HS-27A (cell line): Measurements from ENCODE around the gene HGFAC.
"Not testable (repeated sequence)": the region's sequence is repeated elsewhere in the genome, so short reads cannot be mapped to it uniquely, and the experiment has no call there.

Experiments used
- DNase-seq: peaks from one replicate; pipeline ENCODE4 v3.0.0-alpha.2; 2012; ENCODE audit warnings: low read depth, missing footprints

Gene HGFAC

DNA sequence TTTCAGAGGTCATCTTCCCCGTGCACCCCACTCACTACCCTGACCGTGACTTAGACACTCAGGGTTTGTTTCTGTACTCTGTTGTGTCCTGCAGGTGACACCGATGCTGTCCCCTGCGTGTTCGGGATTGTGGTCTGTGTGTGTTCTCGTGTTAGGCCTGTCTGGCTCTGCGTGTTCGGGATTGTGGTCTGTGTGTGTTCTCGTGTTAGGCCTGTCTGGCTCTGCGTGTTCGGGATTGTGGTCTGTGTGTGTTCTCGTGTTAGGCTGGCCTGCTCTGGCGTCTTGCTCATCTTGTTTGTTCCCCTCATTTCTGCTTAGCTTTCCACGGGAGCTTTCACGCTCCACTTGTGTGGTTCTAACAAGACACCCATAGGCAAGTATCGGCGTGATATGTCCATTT, 30.6 kb upstream of the HGFAC start:
- not testable (repeated sequence) for DNase-seq

DNA sequence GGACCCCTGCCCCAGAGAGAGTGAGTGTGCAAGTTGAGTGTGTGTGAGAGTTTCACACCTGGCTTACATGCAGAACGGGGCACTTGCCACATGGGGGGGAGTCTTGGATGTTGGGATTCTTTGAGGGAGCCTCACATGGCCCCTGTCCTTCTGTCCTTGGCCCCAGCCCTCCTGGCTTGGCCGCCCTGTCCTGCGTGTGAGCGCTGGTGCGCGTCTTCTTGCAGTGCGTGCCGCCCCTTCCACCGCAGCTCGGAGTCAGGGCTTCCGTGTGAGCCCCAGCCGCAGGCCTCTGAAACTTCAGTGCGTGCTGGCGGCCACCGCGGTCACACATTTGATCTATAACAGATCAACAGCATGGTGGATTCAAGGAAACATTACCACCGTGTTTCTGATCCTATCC, 30.1 kb upstream of the HGFAC start:
- no peak for DNase-seq

DNA sequence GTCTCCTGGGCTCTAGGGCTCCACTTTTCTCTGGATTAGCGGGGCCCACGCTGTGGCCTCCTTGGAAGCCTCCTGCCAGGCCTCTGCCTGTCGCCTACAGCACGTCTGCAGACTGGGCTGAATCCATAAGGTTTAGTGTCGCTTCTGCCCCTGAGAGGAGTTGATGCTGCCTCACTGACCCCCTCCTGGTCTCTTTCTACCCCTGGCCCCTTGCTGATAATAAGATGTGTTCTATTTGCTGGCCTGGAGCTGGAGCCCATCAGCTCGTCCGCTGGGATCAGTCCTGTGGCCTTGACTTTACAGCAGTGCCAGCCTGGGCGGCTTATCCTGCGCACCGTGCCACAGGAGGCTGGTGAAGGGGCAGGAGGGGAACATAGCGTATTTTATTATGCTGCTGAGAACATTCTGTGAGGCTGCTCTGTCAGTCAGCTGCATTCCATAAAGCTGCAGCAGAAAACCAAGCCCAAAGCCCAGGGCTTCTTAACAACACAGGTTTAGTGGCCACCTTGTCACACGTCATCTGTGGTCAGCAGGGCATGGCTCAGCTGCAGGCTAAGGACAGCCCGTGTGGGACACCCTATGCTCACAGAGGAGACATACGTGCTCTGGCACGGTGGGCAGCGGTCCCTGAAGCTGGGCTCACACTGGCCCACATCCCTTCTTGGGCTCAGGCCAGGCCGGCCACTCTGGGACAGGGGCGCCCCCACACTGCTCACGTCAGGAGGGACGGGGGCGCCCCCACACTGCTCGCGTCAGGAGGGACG, 29.3 kb upstream of the HGFAC start:
- no peak for DNase-seq

DNA sequence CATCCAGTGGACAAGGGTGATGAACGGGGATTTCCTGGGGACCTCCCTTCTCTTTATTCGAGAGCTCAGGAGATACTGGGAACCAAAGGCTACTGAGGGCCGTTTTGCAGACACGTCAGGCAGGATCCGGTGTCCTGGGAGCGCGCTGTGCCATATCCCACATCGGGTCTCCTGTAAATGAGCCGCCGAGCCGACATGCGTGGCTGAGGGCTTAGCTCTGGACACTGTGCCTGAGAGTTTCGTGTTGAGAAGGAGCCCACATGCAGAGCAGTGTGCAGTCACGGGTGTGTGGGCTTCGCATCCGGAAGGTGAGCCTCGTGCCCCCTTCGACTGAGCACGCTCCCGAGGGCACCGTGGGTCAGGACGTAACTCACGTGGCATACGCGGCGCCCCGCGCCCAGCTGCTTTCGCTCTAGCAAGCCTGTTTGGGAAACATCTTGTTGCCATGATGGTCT, 28.5 kb upstream of the HGFAC start:
- DNase-seq: no peak

DNA sequence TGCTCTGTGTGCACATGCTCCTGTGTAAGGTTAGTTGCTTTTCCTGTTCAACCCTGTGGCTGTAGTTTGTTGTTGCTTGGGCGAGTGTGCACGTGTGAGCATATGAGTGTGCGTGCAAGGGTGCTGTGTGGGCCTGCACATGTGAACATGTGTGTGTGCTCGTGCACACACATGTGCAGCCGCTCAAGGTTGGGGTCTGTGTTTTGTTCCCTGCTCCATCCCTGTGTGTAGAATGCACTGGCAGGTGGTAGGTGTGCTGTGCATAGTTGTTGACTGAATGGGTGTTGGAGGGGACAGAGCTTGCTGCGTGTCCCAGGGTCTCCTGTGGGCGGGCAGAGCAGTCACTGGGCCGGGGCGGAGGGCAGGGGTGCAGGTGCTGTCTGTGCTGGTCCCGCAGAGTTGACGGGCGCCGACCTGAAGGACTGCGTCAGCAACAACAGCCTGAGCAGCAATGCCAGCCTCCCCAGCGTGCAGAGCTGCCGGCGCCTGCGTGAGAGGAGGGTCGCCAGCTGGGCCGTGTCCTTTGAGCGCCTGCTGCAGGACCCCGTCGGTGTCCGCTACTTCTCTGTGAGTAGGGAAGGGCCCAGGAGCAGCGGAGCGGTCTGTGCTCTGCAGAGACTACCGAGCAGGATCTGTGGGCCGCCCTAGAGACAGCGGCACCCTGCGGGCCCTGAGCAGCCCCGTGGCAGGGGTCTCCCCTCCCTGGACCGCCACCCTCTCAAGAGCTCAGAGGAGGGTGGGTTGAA, 27.9 kb upstream of the HGFAC start:
- no peak for DNase-seq

DNA sequence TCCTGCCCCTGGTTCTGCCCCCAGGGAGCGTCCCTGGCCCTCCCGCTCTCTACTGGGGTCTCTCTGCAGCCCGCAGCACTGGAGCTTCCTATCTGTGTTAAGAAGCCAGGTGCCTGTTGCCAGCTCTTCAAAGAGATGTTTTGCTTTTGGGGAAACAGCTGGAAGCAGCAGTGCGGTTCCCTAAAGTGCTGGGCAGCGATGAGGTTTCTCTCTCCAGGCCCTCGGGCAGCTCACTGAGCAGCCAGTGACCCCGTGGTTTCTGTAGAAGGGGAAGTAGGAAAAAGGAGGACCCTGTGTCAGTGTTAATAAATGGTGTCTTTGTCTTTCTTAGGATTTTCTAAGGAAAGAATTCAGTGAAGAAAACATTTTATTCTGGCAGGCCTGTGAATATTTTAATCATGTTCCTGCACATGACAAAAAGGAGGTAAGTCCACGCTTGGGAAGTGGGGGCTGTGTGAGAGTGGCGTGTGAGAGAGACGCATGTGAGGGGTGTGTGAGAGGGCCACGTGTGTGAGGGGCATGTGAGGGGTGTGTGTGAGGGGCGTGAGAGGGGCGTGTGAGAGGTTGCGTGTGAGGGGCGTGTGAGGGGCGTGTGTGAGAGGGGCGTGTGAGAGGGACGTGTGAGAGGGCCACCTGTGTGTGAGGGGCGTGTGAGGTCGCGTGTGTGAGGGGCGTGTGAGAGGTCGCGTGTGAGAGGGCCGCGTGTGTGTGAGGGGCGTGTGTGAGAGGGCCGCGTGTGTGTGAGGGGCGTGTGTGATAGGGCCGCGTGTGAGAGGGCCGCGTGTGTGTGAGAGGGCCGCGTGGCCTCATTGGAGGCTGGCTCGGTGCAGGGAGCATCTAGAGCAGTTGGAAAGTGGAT, 27.1 kb upstream of the HGFAC start:
- no peak for DNase-seq

DNA sequence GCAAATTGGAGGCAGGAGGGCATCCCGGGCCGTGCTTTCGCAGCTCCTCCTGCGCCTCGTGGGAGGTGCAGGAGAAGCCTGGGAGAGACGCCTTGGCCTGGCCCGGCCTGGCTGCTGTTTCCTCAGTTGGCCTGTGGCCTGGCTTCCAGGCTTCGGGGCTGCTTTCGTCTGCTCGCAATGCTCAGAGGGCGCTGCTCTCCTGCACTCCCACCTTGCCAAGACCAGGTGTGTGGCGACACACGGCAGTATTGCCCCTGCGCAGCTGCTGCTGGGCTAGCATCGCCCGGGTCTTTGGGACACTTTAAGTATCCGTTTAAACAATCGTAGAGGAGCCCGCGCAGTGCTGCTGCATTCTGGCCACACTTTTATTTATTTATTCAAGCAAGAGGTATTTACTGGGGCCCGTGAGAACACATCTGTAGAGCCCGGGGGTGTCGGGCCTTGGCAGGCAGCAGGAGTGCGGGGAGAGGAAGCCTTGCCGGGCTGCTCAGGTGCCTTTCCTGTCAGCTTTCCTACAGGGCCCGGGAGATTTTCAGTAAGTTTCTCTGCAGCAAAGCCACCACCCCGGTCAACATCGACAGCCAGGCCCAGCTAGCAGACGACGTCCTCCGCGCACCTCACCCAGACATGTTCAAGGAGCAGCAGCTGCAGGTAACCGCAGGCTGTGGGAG, 26.2 kb upstream of the HGFAC start:
- no peak for DNase-seq

DNA sequence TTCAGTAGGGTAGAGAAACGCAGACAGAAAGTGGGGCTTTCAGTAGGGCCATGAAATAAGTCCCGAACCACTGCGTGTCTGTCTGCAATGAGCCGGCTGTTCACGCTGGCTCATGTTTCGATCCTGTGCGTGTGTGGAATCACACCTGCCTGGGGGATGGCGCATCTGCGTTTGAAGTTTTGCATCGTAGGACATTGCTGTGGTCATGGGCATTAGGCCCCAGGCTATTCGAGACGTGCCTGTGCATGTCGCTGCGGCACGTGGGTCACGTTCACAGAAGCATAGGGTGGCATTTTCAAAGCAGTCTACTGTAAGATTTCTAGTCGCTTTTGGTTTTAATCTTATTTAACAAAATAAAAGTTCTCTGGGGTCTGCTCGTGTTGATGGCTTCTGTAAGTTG, 25.5 kb upstream of the HGFAC start:
- DNase-seq: no peak

DNA sequence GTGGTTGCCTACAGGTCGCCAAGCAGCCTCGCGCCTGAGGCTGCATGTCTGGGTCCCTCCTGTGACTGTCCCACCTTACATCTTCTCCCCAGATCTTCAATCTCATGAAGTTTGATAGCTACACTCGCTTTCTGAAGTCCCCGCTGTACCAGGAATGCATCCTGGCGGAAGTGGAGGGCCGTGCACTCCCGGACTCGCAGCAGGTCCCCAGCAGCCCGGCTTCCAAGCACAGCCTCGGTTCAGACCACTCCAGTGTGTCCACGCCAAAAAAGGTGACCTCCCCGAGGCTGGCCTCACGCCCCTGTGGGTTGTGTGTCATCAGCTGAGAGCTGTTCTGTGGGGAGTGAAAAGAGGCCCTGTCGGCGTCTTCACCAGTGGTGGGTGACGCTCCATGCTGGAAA, 24.9 kb upstream of the HGFAC start:
- no peak for DNase-seq

DNA sequence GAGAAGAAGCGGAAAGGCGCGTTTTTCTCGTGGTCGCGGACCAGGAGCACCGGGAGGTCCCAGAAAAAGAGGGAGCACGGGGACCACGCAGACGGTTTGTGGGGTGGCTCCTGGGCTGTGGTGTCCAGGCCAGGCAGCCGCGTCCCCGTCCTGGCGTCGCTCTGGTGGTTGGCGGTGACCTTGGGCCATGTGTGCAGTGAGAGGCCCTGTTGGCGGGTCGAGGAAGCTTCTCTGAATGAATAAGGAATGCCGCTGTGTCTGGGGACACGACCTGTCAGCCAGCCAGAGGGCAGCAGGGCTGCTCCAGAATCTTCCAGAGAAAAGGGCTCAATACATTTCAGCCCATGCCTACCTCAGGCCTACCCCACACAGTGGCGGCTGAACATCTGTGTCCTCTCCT, 24.3 kb upstream of the HGFAC start:
- DNase-seq: no peak

DNA sequence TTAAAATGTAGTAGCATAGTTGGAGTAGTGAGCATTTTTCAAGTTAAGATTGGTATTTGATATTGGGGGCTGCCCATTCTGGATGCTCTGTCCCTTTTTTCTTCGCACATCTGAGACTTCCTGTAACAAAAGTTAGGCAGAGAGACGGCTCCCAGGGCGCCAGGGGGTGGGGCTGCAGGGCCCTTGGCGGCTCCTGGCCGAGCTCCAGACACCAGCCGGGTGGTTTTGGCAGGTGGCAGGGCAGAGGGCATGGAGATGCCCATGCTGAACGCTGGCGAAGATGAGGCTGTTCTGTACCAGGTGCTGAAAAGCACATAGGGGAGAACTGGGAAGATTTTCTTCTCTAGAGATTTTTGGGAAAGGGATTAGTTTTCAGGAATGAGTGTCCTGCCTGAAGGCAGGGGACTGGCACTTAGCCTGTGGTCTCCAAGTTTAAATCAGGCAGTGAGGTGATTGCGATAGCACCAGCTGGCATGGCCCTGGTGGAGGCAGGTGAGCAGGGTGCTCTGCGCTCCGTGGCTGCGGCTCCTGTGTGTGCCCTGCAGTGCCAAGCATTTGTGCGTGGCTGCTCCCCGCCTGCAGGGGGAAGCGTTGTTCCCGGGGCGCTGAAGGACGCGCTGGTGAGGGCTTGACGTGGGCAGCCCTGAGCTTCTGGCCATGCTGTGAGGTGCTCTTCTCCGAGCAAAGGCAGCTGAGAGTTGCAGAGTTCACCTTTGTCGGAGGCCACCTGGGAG, 23.6 kb upstream of the HGFAC start:
- no peak for DNase-seq

DNA sequence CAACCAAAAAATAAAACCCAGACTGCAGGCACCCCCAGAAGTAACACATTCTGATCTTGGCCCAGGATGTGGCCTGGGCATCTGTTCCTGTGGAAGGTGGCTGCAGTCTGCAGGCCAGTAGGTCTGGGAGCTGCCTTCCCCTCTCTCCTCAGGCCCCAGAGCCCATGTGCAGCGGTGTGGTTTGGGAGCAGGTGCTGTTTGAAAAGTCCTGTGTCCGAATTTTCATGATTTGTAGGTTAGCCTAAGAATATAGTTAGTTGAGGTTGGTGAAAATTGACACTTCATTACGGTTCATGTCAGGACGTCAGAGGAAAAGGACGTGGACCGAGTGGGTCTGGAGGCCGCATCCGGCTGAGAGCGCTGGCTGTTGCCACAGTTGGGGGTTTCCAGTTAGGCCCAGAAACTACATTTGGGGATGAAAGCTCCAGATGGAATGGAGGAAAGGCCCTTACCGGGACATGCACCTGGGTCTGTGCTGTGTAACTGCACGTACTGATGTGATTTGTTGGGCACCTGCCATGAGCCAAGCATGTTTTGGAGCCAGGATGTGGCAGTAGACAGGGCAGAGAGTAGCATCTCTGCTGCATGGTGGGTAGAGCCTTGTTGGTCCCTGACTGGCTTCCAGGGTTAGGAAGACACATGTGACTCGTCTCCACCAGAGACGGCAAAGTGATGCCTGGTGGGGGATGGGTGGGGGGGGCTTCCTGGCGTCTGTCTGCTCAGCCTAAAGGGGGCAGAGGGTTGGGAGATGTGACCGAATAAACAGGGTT, 21.7 kb upstream of the HGFAC start:
- DNase-seq: no peak

DNA sequence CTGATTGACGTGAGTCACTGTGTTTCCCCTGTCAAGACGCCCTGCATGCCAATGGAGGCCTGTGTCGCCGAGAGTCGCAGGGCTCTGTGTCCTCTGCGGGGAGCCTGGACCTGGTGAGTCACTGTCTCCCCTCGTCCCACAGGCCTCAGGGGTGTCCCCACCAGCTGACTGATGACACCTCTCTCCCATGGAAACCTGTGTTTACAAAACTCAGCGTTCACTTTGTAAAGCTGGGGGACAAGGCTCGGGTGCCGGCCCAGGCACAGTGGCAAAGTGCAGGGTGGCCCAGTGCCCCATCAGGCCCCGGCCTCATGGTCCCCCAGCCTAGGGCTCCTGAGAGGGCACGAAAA, 21.2 kb upstream of the HGFAC start:
- DNase-seq: no peak

DNA sequence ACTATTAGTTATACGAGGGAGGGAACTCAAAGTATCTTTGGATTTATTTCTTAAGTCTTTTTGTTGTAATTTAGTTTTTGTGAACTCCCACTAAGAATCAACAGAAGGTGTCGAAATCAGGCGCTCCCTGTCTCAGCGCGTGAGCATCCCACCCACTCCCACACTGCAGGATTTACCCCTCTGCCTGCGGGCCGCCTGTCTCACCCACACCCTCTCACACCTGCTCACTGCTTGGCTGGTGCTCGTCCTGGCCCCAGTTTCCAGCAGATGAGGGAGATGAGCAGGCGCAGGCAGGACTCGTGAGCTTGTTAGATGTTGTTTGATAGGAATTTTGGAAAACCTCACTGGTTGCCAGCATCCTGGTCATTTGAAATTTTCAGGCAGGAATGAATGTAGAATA, 20.8 kb upstream of the HGFAC start:
- DNase-seq: no peak

DNA sequence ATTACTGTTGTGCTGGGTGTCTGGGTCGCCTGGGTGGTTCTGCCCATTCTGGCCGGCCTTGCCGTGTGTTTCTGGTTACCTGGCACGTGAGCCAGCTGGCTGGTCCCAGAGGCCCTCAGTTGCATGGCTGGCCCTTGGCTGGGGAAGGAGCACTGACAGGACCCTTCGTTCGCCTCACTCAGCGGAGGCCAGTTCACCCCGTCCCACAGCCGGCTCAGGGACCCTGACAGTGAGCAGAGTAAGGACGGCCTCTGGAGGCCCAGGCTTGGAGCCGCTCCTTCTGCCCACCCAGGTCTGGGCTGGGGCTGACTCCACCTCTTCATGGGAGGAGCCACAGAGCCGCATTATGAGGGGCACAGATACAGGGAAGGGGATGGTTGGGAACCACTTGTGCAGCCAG, 20.3 kb upstream of the HGFAC start:
- DNase-seq: no peak

DNA sequence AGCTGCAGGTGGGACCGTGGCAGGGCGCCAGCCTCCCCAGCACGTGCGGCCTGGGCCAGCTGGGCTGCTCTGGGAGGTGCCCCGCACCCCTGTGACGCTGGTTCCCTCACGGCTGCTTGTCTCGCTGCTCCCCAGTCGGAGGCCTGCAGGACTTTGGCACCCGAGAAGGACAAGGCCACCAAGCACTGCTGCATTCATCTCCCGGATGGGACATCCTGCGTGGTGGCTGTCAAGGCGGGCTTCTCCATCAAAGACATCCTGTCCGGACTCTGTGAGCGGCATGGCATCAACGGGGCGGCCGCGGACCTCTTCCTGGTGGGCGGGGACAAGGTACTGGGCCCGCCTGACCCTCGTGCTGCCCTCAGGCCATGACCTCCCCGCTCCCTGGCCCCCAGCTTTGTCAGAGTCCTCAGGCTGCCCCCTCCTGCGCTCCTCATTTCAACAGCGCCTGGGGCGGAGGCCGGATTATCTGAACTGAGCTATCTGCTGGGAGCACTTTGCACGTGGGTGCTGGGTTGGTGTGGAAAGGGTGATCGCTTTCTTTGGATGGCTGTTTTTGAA, 19.4 kb upstream of the HGFAC start:
- DNase-seq: no peak

DNA sequence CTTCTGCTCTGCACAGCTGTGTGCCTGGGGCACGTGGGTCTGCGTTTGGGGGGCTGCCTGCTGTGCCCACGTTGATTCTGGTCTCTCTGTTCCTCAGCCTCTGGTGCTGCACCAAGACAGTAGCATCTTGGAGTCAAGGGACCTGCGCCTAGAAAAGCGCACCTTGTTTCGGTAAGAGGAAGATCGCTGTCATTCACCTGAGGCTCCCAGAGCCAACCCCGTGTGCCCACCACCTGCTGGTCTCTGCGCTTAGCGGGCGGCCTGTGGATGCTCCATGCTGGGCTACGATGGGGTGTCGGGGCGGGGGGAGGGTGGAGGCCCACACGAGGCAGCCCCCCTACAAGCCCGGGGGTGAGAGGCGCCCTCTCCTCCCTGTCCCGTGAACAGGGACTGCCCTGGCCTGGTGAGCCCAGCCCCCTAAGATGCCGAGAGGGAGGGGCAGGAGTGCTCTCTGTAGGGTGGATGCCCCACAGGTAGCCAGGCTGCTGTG, 18.9 kb upstream of the HGFAC start:
- no peak for DNase-seq

DNA sequence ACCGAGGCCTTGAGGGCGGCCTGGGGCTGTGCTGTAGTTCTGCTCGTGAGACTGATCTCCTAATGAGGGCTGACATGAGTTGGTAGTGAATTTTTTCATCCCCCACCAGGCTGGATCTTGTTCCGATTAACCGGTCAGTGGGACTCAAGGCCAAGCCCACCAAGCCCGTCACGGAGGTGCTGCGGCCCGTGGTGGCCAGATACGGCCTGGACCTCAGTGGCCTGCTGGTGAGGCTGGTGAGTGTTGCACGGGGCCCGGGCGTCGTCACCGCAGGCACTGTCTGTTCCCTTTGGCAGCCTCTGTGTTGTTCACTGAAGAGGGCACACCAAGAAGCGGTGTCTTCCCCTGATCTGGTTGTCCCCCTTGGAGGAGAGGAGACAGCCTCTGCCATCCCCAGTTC, 18.4 kb upstream of the HGFAC start:
- DNase-seq: no peak

DNA sequence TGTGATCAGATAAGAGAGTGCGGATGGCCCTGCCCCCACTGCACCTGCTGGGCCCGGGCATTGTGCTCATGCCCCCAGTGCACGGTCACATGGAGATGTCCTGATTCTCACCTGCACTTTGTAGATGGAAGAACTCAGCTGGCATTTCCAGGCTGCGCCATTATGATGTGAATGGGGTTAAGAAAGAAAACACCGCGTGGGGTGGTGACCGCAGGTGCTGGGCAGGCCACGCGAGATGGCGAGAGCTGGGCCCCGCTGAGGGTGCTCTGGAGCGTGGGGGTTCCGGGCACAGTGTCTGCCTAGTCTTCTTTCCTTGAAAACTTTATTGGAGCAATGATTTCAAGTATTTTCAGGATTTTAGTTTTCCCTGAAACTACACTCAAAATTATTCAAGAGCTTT, 17.8 kb upstream of the HGFAC start:
- DNase-seq: no peak

DNA sequence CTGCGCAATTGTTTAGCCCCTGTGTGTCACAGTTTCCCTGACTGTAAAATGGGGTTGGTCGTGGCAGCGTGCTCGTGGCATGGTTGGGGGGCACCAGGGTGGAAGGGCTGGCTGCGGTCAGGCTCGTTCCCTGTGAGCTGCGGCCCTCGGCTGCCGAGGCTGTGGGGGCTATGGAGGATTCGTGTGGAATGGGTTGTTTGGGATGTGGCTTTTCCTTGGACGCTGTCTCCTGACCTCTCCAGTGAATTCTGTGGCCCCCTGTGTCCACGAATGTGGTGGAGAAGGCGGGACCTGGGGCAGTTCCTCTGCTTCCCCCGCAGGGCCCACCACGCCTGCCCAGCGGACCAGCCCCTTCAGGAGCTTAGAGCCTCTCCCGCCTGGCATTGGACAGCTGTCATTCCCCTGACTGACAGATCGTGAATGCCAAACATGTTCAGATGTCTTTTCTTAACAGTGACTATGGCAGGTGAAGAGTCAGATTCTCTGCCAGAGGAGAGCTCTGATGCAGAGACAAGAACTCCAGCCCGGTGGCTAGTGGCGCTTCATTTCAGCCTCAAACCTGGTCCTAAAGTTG, 17.2 kb upstream of the HGFAC start:
- no peak for DNase-seq
